GM12878 (cell line): ENCODE measurements around the gene ABHD2.

Source experiments
- CEBPB ChIP-seq, 2 experiments: fragments of 150-350 bp in 1 of 2; IDR thresholded peaks; 2 replicates each; pipeline ENCODE4 v1.6.1; 2012 to 2014; ENCODE audit warnings: low read depth in 2 of 2, low read length in 2 of 2, borderline replicate concordance in 1 of 2, inconsistent platforms in 1 of 2
- CREB1 ChIP-seq: IDR thresholded peaks from 2 replicates; pipeline ENCODE4 v1.6.1; 2012; ENCODE audit warnings: low read depth, mild to moderate bottlenecking, inconsistent platforms
- TF ChIP-seq, protein P1 (sequence below): IDR thresholded peaks from 2 replicates; pipeline ENCODE4 v1.6.1; 2011; ENCODE audit warnings: borderline replicate concordance, low read depth, mild to moderate bottlenecking, moderate library complexity, mixed read lengths, low read length; ENCODE audit not compliant: insufficient read depth; ENCODE audit errors: extremely low read length

DNA sequence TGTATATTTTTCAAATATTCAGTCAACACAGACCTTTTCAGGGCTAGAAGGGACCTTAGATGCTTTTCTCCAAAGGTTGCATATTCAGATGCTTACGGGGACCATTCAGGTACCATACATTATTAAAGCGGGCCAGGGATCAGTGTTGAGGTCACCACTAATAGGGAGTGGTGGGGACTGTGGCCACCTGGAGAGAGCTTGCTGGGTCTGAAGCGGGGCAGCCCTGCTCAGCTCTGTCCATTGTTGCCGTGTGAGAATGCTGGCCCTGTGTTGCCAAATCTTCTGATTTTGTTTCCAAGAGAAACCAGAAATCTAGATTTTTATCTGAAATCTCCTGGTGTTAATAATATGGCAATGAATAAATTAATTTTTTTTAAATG is 23.7 kb downstream of the ABHD2 start:
- TF ChIP-seq CEBPB (IDR thresholded peaks at IDR 0.05; ENCODE audit: borderline replicate concordance in 1 of 2, low read depth in 2 of 2, low read length in 2 of 2) (no peak), CREB1 (no peak)
- TF ChIP-seq, protein P1, sequence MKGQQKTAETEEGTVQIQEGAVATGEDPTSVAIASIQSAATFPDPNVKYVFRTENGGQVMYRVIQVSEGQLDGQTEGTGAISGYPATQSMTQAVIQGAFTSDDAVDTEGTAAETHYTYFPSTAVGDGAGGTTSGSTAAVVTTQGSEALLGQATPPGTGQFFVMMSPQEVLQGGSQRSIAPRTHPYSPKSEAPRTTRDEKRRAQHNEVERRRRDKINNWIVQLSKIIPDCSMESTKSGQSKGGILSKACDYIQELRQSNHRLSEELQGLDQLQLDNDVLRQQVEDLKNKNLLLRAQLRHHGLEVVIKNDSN = no peak
